ENCODE results near the gene ABRAXAS1.
"Not testable (repeated sequence)": the region's sequence is repeated elsewhere in the genome, so short reads cannot be mapped to it uniquely, and the experiment has no call there.

Gene ABRAXAS1

GRCh38 chr4:83484500-83485461, at the start of gene ABRAXAS1:
ABRAXAS1 (minus strand) TSS chr4:83485100; CDS start chr4:83485072, 28 bp downstream.
- peak; percentile 93 for DNase-seq

GRCh38 chr4:83527671-83528070, 42.8 kb upstream of the ABRAXAS1 start:
- no peak for DNase-seq

GRCh38 chr4:83522239-83522638, 37.3 kb upstream of the ABRAXAS1 start:
- DNase-seq: no peak

GRCh38 chr4:83516042-83516772, 31.3 kb upstream of the ABRAXAS1 start:
- DNase-seq: no peak

- DNase-seq: no peak
Measured at GRCh38 chr4:83510442-83510841, 25.5 kb upstream of the ABRAXAS1 start.

GRCh38 chr4:83509156-83509585, 24.3 kb upstream of the ABRAXAS1 start:
- peak; percentile 48 for DNase-seq

- DNase-seq: no peak
Measured at GRCh38 chr4:83504996-83505395, 20.1 kb upstream of the ABRAXAS1 start.

GRCh38 chr4:83504503-83504902, 19.6 kb upstream of the ABRAXAS1 start:
- no peak for DNase-seq

- no peak for DNase-seq
Measured at GRCh38 chr4:83503974-83504373, 19.1 kb upstream of the ABRAXAS1 start.

GRCh38 chr4:83501671-83502070, 16.8 kb upstream of the ABRAXAS1 start:
- not testable (repeated sequence) for DNase-seq

GRCh38 chr4:83498187-83498586, 13.3 kb upstream of the ABRAXAS1 start:
- no peak for DNase-seq

GRCh38 chr4:83496085-83496917, 11.4 kb upstream of the ABRAXAS1 start:
- DNase-seq: not testable (repeated sequence)

GRCh38 chr4:83490876-83491450, 6.1 kb upstream of the ABRAXAS1 start:
- DNase-seq: peak; percentile 14

GRCh38 chr4:83489711-83490326, 4.9 kb upstream of the ABRAXAS1 start:
- no peak for DNase-seq

GRCh38 chr4:83486457-83487129, 1.7 kb upstream of the ABRAXAS1 start:
- no peak for DNase-seq

GRCh38 chr4:83473966-83474365, 10.9 kb downstream of the ABRAXAS1 start:
- no peak for DNase-seq

GRCh38 chr4:83473423-83473822, 11.5 kb downstream of the ABRAXAS1 start:
- DNase-seq: no peak

- DNase-seq: no peak
Measured at GRCh38 chr4:83456184-83456501, 28.8 kb downstream of the ABRAXAS1 start.

GRCh38 chr4:83455281-83456183, 29.4 kb downstream of the ABRAXAS1 start, which contains the start of the genes HELQ and MRPS18C:
HELQ (minus strand) TSS chr4:83455823; CDS start chr4:83455693, 130 bp downstream.
MRPS18C (plus strand) TSS chr4:83456058; CDS start chr4:83456078, 20 bp downstream.
- peak; percentile 91 for DNase-seq

GRCh38 chr4:83454686-83455085, 30.2 kb downstream of the ABRAXAS1 start:
- DNase-seq: no peak

Measured in activated T-cell treated with anti-CD3 and anti-CD28 coated beads for 4 hours (primary cell).